HG03139 (cell line): Measurements from ENCODE around the gene MED27.

Experiments used
- ATAC-seq: cut with Tn5 transposase; IDR thresholded peaks from one replicate; pipeline ENCODE4 v1.9.1; 2021; ENCODE audit not compliant: unreplicated experiment

MED27 gene

DNA sequence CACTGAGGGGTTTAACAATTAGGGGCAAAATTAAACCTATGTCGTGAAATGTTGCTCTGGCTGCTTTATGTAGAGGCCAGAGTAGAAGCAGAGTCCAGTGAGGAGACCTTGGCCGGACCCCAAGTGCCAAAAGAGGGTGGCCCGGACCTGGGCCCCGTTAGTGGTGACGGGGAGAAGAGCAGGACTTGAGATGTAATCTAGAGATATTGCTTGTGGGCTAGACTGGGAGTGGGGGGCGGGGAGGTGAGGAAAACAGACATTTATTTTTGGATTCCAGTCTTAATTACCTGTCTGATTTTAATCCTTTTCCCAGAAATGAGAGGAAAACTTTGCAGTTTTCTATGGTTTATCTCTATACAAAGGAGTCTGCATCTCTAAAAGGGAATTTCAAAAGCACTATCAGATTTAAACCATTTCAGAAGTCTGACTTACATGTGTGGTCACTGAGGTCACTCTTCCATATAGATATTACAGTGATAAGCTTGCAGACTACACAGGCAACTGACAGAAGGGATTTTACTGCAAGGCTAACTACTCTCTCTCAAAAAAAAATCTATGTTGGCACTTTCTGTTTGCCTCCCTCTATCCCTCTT, 108.1 kb downstream of the MED27 start:
- ATAC-seq = no peak

DNA sequence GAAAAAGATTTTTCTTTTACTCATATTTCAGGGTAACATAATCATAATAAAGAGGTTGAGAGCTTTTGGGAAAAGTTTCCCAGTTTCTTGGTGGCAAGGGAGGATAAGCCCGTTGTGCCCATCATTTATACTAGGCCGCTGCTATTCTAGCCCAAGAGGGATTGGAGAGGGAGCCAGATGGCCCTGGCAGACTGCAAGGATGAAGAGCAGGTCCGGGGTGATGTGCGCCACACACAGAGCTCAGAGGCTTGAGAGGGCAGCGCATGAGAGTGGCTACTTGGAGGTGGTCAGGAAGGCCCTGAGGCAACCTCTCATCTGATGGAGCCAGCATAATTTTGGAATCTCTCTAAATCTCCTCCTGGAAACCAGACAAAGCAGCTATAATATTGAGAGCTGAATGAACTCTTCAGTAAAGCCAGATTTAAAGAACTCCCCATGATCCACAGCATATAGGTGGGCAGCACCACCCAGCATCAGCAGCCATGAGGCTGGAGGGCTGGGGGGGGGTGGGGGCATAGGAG, 110.1 kb downstream of the MED27 start:
- no peak for ATAC-seq

DNA sequence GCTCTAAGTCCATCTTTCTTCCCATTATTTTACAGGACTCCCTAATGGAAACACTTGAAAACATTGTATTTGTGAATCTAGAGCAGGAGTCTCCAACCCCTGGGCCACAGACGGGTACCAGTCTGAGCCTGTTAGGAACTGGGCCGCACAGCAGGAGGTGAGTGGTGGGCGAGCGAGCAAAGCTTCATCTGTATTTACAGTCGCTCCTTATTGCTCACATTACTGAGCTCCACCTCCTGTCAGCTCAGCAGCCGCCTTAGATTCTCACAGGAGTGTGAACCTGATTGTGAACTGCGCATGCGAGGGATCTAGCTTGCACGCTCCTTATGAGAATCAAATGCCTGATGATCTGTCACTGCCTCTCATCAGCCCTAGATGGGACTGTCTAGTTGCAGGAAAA, 111.0 kb downstream of the MED27 start:
- ATAC-seq = no peak

DNA sequence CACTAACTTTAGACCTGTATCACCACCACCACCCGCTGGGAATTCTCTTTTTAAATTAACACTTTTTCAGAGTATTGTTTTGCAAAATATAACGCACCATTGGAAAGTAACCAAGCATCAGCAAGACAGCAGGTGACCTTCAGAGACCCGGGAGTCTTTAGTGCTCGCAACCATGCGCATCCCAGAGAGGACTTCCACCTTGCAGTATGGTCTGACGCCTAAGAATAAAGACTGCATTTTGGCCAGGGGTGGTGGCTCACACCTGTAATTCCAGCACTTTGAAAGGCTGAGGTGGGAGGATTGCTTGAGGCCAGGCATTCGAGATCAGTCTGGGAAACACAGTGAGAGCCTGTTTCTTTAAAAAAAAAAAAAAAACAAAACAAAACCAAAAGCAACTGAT, 113.8 kb downstream of the MED27 start:
- ATAC-seq = no peak

DNA sequence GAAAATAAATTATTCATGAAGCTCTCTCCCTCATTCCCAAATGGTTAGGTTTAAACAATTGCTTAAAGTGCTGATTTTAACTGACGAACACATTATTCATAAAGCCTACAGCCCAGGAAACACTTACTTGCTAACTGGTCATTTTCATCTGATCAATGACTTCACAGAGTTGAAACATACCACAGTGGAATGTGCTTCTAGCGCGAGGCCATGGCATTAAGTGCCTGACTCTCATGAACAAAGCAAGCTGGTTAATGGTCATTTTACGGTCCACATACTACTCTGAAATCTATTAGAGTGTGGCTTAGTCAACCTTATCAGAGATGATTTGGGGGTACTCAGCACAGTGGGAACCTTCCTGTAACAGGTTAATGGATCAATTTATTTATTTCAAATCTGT, 114.6 kb downstream of the MED27 start:
- ATAC-seq = no peak

DNA sequence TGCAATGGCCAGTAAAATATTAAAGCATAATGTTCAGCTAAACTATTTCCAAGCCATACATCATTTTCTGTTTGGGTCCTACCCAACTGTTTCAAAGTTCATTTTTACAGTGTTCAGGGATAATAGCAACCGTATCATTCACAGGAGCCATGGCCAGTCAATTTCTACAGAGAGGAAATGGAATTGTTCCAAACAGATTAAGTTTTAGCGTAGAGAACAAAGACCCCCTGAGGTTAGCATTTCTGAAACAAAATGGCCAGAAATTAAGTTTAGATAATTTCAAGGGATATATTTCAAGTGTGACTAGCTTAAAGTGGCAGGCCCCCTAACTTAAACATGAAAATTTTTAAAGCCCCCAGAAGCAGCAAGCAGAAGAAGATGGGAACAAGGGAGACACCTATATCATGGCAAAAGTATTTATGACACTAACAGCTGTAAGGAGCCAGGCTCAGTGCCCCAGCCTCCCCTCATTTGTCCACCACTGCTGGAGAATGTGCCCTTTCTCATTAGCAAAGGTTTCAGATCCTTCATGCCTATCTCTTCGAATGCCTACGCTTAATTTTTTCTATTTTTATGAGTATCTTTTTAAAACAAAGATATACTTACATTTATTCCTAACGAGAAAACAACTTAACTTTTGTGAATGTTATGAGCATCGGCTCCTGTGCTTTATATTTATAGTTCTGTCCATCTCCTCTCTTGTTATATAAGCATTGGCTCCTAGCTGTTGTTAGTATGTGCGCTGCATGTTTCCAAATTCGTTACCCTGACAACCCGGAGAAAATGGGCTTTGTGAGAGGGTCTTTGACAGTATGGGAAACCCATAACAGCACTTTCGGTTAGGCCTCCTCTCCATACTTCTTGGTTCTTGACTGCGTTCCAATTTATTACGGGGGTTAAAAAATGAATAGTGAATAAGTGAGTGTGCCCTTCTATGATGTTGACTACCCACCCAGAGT, 116.3 kb downstream of the MED27 start:
- no peak for ATAC-seq

DNA sequence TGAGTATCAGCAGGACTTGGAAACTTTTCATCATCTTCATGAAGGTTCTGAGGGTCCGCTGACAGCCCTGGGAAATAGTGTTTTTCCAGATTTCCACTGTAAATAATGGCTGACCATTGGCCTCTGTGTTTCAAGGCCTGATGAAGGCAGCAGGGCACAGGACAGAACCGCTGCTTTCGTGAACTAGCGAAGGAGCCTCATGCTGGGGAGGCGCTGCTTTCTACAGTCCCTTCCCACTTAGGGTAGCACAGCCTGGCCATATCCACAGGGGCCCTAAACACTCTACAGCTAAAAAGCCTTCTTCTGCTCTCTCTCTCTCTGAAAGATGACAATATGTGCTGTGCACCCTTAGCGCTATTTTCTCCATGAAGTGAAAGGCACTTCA, 118.2 kb downstream of the MED27 start:
- ATAC-seq = no peak

DNA sequence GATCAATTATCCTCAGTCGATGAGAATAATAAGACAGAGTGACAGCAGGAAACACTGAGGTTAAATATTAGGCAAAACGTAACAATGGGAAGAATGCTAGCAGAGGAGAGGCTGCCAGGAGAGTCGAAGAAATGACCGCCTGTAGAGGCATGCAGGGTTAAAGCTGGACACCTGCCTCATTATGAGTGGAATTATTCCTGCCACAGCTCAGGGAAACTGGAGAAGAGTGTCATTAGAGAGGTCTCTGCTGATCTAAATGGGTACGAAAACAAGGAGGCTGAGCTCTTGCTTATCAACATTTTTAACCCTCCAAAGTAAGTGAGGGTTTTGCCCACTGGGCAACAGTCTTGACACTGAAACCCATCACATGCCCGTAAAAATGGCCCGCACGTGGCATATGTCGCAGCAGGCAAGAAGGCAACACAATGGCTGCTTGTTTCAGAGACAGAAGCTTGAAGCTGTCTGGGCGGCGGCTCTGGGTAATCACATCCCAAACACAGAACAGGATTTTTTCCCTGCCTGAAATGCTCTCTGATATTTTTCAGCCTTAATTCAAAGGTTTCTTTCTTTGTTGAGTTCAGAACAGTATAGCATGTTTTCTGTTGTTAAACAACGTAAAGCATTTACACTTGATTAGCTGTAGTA, 118.7 kb downstream of the MED27 start:
- no peak for ATAC-seq

DNA sequence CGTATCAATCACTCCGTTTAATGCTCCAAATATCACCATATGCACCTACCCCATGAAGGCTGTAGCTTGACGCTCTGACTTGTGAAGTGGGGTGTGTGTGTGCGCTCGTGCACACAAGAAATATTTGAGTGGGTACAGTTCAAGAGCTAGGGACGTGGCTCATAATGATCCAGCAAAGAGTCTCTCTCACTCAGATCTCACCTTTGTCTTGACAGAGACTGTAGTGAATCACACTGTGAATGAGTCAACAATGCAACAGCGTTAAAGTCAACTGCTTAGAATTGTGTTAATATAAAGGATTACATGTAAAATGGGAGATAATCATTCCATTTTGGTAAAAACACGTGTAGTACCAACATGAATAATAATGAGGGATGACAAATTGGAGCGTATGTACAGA, 119.4 kb downstream of the MED27 start:
- no peak for ATAC-seq

DNA sequence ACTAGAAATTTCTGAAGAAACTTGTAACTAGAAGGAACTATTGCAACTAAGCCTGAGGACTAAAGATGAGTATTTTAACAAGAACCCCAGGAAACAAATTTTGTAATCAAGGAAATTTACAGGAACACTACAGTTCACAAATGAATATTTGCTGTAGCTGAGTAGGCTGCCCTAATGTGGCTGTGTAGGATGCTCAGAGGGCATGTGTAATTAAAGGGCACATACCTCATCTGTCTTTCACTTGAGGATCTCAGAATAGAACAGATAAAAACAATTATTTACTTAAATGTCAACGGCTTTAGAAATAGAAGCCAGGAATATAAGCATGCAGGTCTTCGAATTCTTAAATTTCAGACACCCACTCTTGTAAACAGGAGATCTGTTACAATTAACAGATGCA, 119.8 kb downstream of the MED27 start:
- ATAC-seq = no peak

DNA sequence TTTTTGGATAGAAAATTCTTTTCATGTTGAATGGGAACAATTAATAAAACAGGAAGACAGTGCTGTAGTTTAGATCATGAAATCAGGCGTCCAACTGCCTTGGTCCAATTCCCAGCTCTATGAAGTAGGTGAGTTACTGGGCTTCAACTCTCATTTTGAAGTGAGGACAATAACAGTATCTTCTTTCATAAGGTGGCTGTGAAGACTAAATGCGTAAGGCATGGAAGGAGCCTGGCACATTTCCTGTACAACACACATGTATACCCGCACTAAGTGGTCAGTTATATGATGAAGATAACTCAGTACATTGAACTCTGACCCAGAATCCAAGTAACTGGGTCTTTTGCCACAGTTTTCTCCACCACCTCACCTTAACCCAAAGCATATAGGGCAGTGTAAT, 120.6 kb downstream of the MED27 start:
- ATAC-seq = no peak

DNA sequence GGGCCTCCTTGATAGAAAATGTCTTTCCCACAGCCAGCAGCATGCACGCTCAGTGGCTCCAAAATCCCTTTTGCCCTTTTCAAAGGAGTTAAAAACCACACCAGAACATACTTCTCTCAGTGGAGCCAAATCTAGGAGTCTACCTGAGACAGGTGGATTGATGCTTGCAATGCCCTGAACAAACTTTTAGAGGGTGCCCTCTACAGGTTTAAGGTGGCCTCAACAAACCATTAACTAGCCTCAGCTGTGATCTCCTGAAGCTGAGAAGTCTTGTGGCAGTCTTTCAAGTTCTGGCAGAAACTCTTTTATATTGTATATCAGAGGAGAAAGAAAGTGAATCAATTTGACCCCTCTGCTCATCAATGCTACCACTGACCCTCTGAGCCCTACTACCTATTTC, 125.4 kb downstream of the MED27 start:
- no peak for ATAC-seq

DNA sequence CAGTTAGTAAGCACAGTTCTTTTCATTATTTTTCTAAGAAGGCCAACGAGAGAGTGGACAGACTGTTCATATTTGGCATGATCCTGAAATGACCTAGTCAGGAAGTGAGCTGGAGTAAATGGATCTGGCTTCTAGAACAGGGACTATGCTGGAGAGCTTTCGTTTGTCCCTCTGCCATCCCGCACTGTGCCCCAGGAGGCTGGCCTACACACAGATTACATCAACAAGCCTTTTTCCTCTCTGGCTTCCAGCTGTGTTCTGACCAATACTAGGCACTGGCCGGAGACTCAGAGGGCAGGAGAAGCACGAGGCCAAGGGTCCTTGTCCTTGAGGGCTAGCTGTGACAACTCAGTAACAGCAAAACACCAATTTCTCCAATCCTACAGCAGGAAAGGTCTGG, 127.8 kb downstream of the MED27 start:
- no peak for ATAC-seq

DNA sequence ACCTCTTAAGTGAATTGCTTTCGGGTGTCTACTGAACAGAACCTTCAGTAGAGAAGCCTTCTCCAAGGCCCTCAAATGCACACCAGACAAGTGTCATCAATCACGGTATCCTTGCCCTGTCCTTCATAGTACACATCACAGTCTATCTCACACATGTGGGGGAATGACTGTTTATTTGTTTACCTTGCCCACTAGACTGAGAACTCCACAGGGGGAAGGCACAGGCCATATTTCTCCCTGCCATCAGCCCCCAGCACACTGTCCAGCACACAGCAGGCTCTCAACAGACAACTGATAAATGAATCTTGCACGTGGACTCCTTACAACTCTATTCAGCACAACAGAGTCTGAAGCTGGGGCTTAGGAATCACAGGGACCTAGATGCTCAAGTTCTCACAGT, 128.5 kb downstream of the MED27 start:
- no peak for ATAC-seq

DNA sequence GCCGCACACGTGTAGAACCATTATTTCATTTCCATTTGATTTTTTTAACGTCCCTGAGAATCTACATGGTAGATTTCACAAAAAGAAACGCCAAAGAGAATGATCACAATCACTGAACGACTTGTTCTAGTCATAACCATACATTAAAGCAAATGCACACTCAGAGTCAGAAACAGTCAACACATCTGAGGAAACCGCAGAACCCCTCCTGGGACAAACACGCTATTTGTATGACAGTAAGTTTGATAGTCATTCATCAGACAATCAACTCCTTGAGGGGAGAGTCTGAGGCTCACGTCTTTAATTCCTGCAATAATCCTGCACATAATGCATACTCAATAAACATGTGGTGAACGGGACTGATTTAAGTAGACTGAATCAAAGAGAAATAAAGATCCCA, 129.2 kb downstream of the MED27 start:
- ATAC-seq = no peak

DNA sequence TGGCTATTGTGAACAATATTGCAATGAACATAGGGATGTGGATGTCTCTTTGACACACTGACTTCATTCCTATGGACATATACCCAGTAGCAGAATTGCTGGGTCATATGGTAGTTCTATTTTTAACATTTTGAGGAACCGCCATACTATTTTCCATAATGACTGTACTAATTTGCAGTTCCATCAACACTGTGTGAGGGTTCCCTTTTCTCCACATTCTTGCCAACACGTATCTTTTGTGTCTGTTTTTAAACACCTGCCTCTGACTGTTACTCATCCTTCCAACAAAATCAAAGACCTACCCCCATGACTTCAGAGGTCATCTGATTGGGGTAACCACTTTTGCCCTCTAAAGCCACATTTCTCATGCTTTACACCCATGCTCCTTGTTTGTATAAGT, 133.5 kb downstream of the MED27 start:
- ATAC-seq = no peak

DNA sequence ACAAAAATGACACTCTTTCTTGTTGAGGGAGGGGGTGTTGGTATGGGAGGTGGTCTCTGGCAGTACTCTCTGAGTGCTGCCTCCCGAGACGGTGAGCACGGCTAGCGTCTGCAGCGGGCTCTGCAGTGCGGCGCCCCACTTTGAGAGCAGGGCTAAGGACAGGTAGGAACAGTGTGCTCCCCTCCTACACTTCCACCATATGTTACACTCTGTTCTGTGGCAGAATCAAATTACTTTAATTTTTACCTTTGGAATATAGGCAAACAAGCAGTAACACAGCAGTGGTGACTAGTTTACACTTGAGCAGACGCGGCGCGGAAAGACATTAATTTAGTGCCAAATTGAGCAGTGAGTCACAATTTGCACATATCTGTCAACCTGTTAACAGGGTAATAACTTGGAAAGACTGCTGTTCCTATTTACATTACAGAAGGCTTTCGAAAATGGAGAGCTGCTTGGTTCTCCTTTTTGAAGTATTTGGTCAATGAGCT, 136.3 kb downstream of the MED27 start:
- no peak for ATAC-seq

DNA sequence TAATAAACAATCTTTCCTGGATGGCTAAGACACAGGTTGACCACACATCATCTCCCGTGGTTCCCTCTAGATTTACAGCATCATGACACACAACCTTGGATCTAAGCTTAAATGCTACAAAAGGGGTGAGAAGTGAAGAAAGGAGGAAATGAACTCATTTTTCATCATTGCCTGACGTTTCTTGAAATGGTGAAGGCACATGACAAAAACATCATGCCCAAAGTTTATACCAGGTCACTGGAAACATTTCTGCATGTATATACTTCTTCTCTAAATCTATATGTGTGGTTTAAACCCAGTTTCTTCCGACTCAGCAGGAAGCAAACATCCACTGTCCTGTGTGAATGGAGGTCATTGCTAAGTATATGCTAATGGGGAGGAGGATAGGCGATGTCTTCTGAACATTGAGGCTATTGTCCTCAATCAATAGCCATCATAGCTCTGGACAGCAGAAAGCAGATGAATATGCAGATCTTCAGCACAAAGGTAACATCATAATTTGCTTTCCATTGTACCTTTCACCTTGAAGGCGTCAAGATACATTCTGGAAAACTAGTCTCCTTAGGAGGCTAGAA, 137.4 kb downstream of the MED27 start:
- ATAC-seq = no peak

DNA sequence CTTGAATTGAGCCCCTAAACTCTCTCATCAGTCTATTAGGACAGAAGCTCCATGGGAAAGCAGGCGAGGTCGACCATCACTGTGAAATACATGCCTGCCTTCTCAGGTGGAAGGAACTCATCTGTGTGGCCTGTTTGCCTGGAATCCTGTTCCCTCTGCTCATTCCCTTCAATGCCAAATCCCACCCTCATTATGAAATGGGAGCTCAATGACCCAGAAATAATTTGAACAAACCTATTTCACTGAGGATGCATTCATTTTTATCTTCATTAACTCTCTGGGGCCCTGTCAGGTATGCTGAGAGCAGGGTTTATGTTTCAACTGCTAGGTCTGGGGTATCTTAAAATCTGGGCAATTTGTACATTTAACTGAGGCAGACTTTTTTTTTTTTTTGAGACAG, 142.2 kb downstream of the MED27 start:
- no peak for ATAC-seq

DNA sequence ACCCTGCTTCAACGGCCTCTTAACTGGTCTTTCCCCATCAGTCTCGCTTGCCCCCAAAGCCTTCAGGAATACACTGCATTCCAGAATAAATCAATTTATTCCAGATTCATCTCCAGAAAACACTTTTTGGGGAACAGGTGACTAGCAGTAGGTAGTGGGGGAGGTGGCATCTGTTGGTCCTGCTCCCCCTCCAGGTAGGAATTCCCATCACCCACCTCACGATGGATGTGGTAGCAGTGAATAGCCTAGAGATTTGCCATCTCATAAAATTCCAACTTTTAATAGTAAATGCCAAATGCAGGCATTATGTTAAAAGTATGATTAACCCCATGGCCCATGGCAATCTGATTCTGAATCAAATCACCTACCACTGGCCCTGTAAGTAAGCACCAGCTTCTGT, 142.7 kb downstream of the MED27 start:
- ATAC-seq = no peak

DNA sequence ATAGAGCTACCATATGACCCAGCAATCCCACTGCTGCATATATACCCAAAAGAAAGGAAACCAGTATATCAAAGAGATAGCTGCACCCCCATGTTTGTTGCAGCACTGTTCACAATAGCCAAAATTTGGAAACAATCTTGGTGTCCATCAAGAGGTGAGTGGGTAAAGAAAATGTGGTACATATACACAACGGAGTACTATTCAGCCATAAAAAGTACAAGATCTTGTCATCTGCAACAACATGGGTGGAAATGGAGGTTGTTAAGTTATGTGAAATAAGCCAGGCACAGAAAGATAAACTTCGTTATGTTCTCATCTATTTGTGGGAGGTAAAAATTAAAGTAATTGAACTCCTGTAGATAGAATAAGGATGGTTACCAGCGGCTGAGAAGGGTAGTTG, 145.0 kb downstream of the MED27 start:
- ATAC-seq = no peak
